Keratinocyte (primary cell): ENCODE data around the gene CCR5AS.
A peak's percentile ranks its signal among the peaks of the same experiment; 100 is the strongest.

Source experiments
- DNase-seq: peaks from one replicate; pipeline ENCODE4 v3.0.0-alpha.2; 2011; ENCODE audit warnings: low read depth, missing footprints, low spot score
- FAIRE-seq: peaks from 2 replicates; lab custom pipeline; 2011; peaks lifted over from hg19 to GRCh38; lab: Jason Lieb, UNC
- H2AFZ ChIP-seq: 2 replicates; pipeline ENCODE4 v1.6.0; 2012; ENCODE audit warnings: low read length, control low read depth, inconsistent platforms; ENCODE audit not compliant: control insufficient read depth
- H3K27ac ChIP-seq: 2 replicates; pipeline ENCODE4 v1.5.1; 2011; ENCODE audit warnings: low read length; ENCODE audit not compliant: control insufficient read depth, insufficient read depth
- H3K27me3 ChIP-seq: 3 replicates; pipeline ENCODE4 v1.6.0; 2011; ENCODE audit warnings: low read length; ENCODE audit not compliant: control insufficient read depth, insufficient read depth; ENCODE audit errors: extremely low read depth
- H3K36me3 ChIP-seq, 2 experiments: 2 replicates in 1 of 2; 3 replicates in 1 of 2; pipeline ENCODE4 v1.5.1; 2011; ENCODE audit warnings: low read length in 2 of 2, mild to moderate bottlenecking in 1 of 2; ENCODE audit not compliant: control insufficient read depth in 2 of 2, insufficient read depth in 2 of 2; ENCODE audit errors: extremely low read depth in 1 of 2
- H3K4me1 ChIP-seq: 3 replicates; pipeline ENCODE4 v1.5.1; 2011; ENCODE audit warnings: low read length; ENCODE audit not compliant: control insufficient read depth, insufficient read depth; ENCODE audit errors: extremely low read depth
- H3K4me2 ChIP-seq: 3 replicates; pipeline ENCODE4 v1.6.0; 2011; ENCODE audit warnings: low read depth, low read length; ENCODE audit not compliant: control insufficient read depth, insufficient read depth; ENCODE audit errors: extremely low read depth
- H3K4me3 ChIP-seq, 3 experiments: fragments of 200-600 bp in 1 of 3; sonication (generic) in 1 of 3; 2 replicates in 2 of 3; 3 replicates in 1 of 3; pipeline ENCODE4 v1.5.1; 2011 to 2016; ENCODE audit warnings: low read length in 3 of 3, mild to moderate bottlenecking in 3 of 3, control low read depth in 2 of 3, inconsistent platforms in 1 of 3, low read depth in 1 of 3, mixed read lengths in 1 of 3, mixed run types in 1 of 3, moderate library complexity in 1 of 3; ENCODE audit not compliant: control insufficient read depth in 2 of 3, insufficient read depth in 2 of 3; ENCODE audit errors: extremely low read depth in 1 of 3
- H3K79me2 ChIP-seq: 2 replicates; pipeline ENCODE4 v1.6.0; 2012; ENCODE audit warnings: low read length; ENCODE audit not compliant: control insufficient read depth, insufficient read depth
- H3K9ac ChIP-seq: 3 replicates; pipeline ENCODE4 v1.6.0; 2011; ENCODE audit warnings: low read length; ENCODE audit not compliant: control insufficient read depth, insufficient read depth; ENCODE audit errors: extremely low read depth
- H3K9me1 ChIP-seq: 3 replicates; pipeline ENCODE4 v1.6.0; 2011; ENCODE audit warnings: low read length; ENCODE audit not compliant: control insufficient read depth, insufficient read depth; ENCODE audit errors: extremely low read depth
- H3K9me3 ChIP-seq: 2 replicates; pipeline ENCODE4 v1.5.1; 2012; ENCODE audit warnings: low read depth, low read length; ENCODE audit not compliant: control insufficient read depth
- H4K20me1 ChIP-seq: 3 replicates; pipeline ENCODE4 v1.6.0; 2011; ENCODE audit warnings: low read length; ENCODE audit not compliant: control insufficient read depth, insufficient read depth; ENCODE audit errors: extremely low read depth
- EZH2 ChIP-seq: IDR thresholded peaks from one replicate; pipeline ENCODE4 v1.6.1; 2012; ENCODE audit warnings: inconsistent platforms, mild to moderate bottlenecking, low read length, moderate library complexity
- dilution Hi-C: fragments of 300-500 bp; cut with MboI; formaldehyde crosslinking; loops from one replicate; pipeline ENCODE4 v1.7.0; 2020; ENCODE audit warnings: low sequenced_read_pairs; ENCODE audit not compliant: extremely low pct_ligation_motif_present
- TF ChIP-seq, protein P1 (sequence below), 3 experiments: IDR thresholded peaks in 1 of 3; conservative IDR thresholded peaks in 1 of 3; optimal IDR thresholded peaks in 1 of 3; 2 replicates in 2 of 3; 3 replicates in 1 of 3; pipeline versions ENCODE3 to v1.5.1; 2011; ENCODE audit warnings: low read length in 3 of 3, mild to moderate bottlenecking in 3 of 3, moderate library complexity in 2 of 3, control low read depth in 1 of 3, inconsistent platforms in 1 of 3; ENCODE audit not compliant: insufficient read depth in 2 of 3; ENCODE audit errors: extremely low read depth in 1 of 3

The CCR5AS gene

DNA sequence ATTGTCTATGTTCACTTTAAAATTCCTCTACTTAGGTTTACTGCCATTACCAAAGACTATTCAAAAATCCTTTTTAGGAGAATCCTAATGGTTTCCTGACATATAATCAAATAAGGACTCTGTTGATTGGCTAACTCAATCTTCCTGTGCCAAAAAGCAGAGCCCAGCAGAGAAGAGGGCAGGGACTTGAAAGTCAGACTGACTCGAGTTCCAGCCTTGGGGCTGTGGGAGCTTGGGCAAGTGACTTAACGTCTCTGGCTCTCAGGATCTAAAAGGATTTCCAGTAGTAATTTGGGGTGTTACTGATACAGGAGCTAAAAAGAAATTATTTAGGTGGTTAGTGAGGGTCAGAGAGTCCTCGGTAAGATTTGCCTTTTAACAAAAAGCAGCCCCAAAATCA, 25.2 kb downstream of the CCR5AS start:
- Histone ChIP-seq H3K4me2 (no peak overlapping the region), H3K9ac (no peak overlapping the region), H3K9me3 (no peaks in the 10 kb centered on the region), H3K9me1 (no peaks in the 10 kb centered on the region), H3K36me3 (no peaks in the 10 kb centered on the region), H3K27ac (no peak overlapping the region), H3K79me2 (no peaks in the 10 kb centered on the region), H3K27me3 (no peaks in the 10 kb centered on the region), H3K4me3 (no peak overlapping the region), H4K20me1 (no peaks in the 10 kb centered on the region), H2AFZ (peak overlapping the region; percentile 56), H3K4me1 (peaks cover 27% of the 10 kb centered on the region)
- no peak for DNase-seq
- FAIRE-seq: no peak
- TF ChIP-seq, protein P1, sequence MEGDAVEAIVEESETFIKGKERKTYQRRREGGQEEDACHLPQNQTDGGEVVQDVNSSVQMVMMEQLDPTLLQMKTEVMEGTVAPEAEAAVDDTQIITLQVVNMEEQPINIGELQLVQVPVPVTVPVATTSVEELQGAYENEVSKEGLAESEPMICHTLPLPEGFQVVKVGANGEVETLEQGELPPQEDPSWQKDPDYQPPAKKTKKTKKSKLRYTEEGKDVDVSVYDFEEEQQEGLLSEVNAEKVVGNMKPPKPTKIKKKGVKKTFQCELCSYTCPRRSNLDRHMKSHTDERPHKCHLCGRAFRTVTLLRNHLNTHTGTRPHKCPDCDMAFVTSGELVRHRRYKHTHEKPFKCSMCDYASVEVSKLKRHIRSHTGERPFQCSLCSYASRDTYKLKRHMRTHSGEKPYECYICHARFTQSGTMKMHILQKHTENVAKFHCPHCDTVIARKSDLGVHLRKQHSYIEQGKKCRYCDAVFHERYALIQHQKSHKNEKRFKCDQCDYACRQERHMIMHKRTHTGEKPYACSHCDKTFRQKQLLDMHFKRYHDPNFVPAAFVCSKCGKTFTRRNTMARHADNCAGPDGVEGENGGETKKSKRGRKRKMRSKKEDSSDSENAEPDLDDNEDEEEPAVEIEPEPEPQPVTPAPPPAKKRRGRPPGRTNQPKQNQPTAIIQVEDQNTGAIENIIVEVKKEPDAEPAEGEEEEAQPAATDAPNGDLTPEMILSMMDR (optimal IDR thresholded peaks at IDR 0.05 in 1 of 3, IDR thresholded peaks at IDR 0.05 in 1 of 3, conservative IDR thresholded peaks at IDR 0.05 in 1 of 3; ENCODE audit: extremely low read depth in 1 of 3, insufficient read depth in 2 of 3, low read length in 3 of 3): no peak
- TF ChIP-seq EZH2: no peak
- dilution Hi-C loops: no loop called here

DNA sequence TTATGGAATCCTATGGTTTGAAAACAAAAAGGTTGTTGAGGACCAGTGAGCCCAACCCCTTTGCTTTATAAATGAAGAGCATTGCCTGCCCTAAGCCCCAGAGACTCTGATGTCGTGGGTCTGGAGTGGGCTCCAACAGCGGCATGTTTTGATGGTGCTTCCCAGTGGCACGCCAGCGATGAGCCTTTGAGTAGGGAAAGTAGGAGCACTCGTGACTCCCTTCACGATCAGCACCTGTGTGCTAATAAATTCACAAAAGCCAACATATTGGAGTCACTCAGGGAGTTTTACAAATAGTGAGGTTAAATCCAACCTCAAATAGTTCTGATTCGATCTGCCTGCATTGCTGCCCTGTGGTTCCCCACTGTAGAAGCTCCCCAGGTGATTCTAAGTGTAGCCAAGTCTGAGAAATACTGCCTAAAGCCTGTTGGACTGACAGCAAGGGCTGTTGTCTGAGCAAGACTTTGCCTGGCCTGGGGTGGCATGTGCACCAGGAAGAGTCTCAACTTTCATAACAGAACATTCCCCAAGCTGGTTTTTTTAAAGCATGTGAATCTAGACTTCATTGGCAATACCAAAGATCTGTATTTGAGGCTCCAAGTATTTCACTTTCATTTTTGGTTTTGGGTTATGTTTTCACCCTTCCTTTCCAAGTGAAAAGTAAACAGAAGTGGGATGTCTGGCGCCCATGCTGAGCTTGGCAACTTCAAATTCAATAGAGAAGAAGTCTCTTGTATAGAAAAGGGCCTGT, 26.2 kb downstream of the CCR5AS start:
- H3K9me3 ChIP-seq: no peaks in the 10 kb centered on the region
- no peaks in the 10 kb centered on the region for H3K79me2 ChIP-seq
- H3K9me1 ChIP-seq: no peaks in the 10 kb centered on the region
- FAIRE-seq: peak; percentile 88
- H4K20me1 ChIP-seq: no peaks in the 10 kb centered on the region
- H3K36me3 ChIP-seq: no peaks in the 10 kb centered on the region
- no peak overlapping the region for H3K9ac ChIP-seq
- no peaks in the 10 kb centered on the region for H3K27me3 ChIP-seq
- peak overlapping the region; percentile 7 for H2AFZ ChIP-seq
- peaks cover 18% of the 10 kb centered on the region for H3K4me1 ChIP-seq
- peak overlapping the region; percentile 74 for H3K4me2 ChIP-seq
- no peak overlapping the region for H3K4me3 ChIP-seq
- no peak for DNase-seq
- dilution Hi-C loops: no loop called here
- no peak overlapping the region for H3K27ac ChIP-seq
- TF ChIP-seq, protein P1 (optimal IDR thresholded peaks at IDR 0.05 in 1 of 3, IDR thresholded peaks at IDR 0.05 in 1 of 3, conservative IDR thresholded peaks at IDR 0.05 in 1 of 3; ENCODE audit: extremely low read depth in 1 of 3, insufficient read depth in 2 of 3, low read length in 3 of 3): no peak
- no peak for TF ChIP-seq EZH2
